ENCODE results near the gene FGG. TPM values are rescaled to one million over a fixed set of nuclear protein-coding genes. Genes with fewer than 3 reads are reported as not detected.
A peak's percentile ranks its signal among the peaks of the same experiment; 100 is the strongest.

FGG gene
- total and polyA plus RNA-seq, 2 donors (not counting 1 experiment from before 2014, with no cell fraction given), result not detected

DNA sequence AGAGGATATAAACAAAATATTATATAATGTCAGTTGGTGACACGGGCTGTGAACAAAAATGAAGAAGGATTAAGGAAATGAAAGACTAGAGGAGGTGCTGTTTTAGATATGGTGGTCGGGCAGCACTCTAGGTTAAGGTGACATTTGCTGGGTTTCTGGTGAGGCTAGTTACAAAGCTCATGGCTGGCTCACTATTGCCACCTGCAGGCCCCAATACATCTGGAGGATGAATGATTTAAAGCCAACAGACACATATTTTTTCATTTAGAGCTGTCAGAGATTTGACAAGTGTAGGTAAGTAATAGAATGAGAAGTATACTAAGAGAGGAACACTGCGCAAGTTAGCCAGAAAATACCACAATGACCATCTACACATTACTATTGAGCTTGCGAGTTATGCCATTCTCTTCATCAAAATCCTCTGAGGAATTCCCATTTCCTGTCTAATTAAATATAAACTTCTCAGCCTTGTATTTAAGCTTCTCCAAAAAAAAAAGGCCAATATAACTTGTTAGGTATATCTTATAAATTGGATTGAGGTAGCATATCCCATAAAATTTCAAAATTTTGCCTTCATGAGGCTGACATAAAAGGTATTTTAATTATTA, 6.4 kb upstream of the FGG start:
- H3K9ac ChIP-seq (ENCODE audit: insufficient read depth, low read length), result no peak overlapping the region
- no peaks in the 10 kb centered on the region for H3K36me3 ChIP-seq (ENCODE audit: control insufficient read depth, insufficient read depth, low read length)
- TF ChIP-seq, protein P1, sequence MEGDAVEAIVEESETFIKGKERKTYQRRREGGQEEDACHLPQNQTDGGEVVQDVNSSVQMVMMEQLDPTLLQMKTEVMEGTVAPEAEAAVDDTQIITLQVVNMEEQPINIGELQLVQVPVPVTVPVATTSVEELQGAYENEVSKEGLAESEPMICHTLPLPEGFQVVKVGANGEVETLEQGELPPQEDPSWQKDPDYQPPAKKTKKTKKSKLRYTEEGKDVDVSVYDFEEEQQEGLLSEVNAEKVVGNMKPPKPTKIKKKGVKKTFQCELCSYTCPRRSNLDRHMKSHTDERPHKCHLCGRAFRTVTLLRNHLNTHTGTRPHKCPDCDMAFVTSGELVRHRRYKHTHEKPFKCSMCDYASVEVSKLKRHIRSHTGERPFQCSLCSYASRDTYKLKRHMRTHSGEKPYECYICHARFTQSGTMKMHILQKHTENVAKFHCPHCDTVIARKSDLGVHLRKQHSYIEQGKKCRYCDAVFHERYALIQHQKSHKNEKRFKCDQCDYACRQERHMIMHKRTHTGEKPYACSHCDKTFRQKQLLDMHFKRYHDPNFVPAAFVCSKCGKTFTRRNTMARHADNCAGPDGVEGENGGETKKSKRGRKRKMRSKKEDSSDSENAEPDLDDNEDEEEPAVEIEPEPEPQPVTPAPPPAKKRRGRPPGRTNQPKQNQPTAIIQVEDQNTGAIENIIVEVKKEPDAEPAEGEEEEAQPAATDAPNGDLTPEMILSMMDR (conservative IDR thresholded peaks at IDR 0.05 in 1 of 2, IDR thresholded peaks at IDR 0.05 in 1 of 2; ENCODE audit: low read depth in 1 of 2, low read length in 2 of 2), result peak; percentile 70 to 86
- no peak for TF ChIP-seq EZH2 (IDR thresholded peaks at IDR 0.05; ENCODE audit: low read length, missing control alignments)
- DNase-seq (ENCODE audit: low read depth in 2 of 2), result peak; percentile 41 to 57
- no peaks in the 10 kb centered on the region for H3K9me3 ChIP-seq (ENCODE audit: control insufficient read depth, insufficient read depth, low read depth, low read length)
- no peaks in the 10 kb centered on the region for H3K27me3 ChIP-seq (ENCODE audit: control insufficient read depth, insufficient read depth, low read length)
- no peak overlapping the region for H3K27ac ChIP-seq (ENCODE audit: insufficient read depth, low read length)
- H3K4me2 ChIP-seq (ENCODE audit: extremely low read depth, insufficient read depth, low read length), result no peak overlapping the region
- no peaks in the 10 kb centered on the region for H3K4me1 ChIP-seq (ENCODE audit: control insufficient read depth, extremely low read depth, insufficient read depth, low read length)
- no peak overlapping the region for H3K4me3 ChIP-seq (replicated peaks in 1 of 4; ENCODE audit: control extremely low read depth in 1 of 4, insufficient read depth in 1 of 4, low read depth in 3 of 4, low read length in 4 of 4)
- H3K79me2 ChIP-seq (ENCODE audit: control insufficient read depth, insufficient read depth, low read length), result no peaks in the 10 kb centered on the region
- no peaks in the 10 kb centered on the region for H4K20me1 ChIP-seq (ENCODE audit: control insufficient read depth, extremely low read depth, insufficient read depth, low read length)
- H2AFZ ChIP-seq (ENCODE audit: low read length), result no peak overlapping the region

DNA sequence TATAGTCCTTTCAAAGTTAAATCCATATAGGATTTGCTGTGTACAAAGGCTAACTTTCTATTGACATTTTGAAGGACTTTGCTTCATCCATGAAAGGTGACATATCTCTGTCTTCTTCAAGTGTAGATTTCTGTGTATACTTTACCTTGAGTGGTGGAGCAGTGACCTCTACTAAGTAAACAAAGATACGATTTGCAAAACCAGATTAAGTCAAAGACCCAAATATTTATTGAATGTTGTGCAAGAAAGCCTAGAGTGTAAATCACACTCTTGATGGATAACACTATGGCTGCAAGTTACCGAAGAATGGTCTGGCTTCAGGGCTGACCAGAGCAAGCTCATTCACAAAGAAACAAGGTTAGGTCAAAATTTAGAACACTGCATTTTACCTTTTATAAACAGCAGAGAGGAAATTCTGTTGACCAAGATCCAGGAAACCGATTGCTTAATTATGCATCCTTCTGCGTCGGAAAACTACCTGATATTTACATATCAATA, 5.4 kb upstream of the FGG start:
- Histone ChIP-seq H3K27me3 (ENCODE audit: control insufficient read depth, insufficient read depth, low read length) (no peaks in the 10 kb centered on the region), H3K4me3 (replicated peaks in 1 of 4; ENCODE audit: control extremely low read depth in 1 of 4, insufficient read depth in 1 of 4, low read depth in 3 of 4, low read length in 4 of 4) (no peak overlapping the region), H3K4me2 (ENCODE audit: extremely low read depth, insufficient read depth, low read length) (no peak overlapping the region), H3K9me3 (ENCODE audit: control insufficient read depth, insufficient read depth, low read depth, low read length) (no peaks in the 10 kb centered on the region), H3K9ac (ENCODE audit: insufficient read depth, low read length) (no peak overlapping the region), H2AFZ (ENCODE audit: low read length) (no peak overlapping the region), H3K36me3 (ENCODE audit: control insufficient read depth, insufficient read depth, low read length) (no peaks in the 10 kb centered on the region), H4K20me1 (ENCODE audit: control insufficient read depth, extremely low read depth, insufficient read depth, low read length) (no peaks in the 10 kb centered on the region), H3K4me1 (ENCODE audit: control insufficient read depth, extremely low read depth, insufficient read depth, low read length) (no peaks in the 10 kb centered on the region), H3K79me2 (ENCODE audit: control insufficient read depth, insufficient read depth, low read length) (no peaks in the 10 kb centered on the region), H3K27ac (ENCODE audit: insufficient read depth, low read length) (no peak overlapping the region)
- DNase-seq (ENCODE audit: low read depth in 2 of 2), result no peak
- no peak for TF ChIP-seq EZH2 (IDR thresholded peaks at IDR 0.05; ENCODE audit: low read length, missing control alignments)
- TF ChIP-seq, protein P1 (conservative IDR thresholded peaks at IDR 0.05 in 1 of 2, IDR thresholded peaks at IDR 0.05 in 1 of 2; ENCODE audit: low read depth in 1 of 2, low read length in 2 of 2), result no peak

DNA sequence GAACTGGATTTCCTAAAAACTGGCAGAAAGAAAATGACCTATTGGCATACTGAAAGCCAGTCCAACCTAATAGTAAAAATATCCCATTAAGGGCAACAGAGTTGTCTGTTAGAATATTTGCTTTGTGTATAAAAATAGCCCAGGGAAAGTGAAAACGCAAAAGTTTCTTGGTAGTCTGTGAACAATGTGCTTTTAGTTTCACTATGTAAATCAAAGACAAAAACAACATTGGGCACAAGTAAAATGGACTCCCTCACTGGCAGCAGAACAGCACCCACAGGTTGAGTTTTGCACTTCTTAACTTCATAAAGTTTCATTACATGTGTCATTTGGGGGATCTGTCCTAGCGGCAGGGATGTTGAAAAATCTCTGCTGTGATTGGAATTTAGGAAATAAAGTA, 4.3 kb upstream of the FGG start:
- Histone ChIP-seq H3K9me3 (ENCODE audit: control insufficient read depth, insufficient read depth, low read depth, low read length) (no peaks in the 10 kb centered on the region), H4K20me1 (ENCODE audit: control insufficient read depth, extremely low read depth, insufficient read depth, low read length) (no peaks in the 10 kb centered on the region), H3K4me1 (ENCODE audit: control insufficient read depth, extremely low read depth, insufficient read depth, low read length) (no peaks in the 10 kb centered on the region), H3K4me3 (replicated peaks in 1 of 4; ENCODE audit: control extremely low read depth in 1 of 4, insufficient read depth in 1 of 4, low read depth in 3 of 4, low read length in 4 of 4) (no peak overlapping the region), H3K9ac (ENCODE audit: insufficient read depth, low read length) (no peak overlapping the region), H3K4me2 (ENCODE audit: extremely low read depth, insufficient read depth, low read length) (no peak overlapping the region), H3K27me3 (ENCODE audit: control insufficient read depth, insufficient read depth, low read length) (no peaks in the 10 kb centered on the region), H3K36me3 (ENCODE audit: control insufficient read depth, insufficient read depth, low read length) (no peaks in the 10 kb centered on the region), H3K27ac (ENCODE audit: insufficient read depth, low read length) (no peak overlapping the region), H3K79me2 (ENCODE audit: control insufficient read depth, insufficient read depth, low read length) (no peaks in the 10 kb centered on the region), H2AFZ (ENCODE audit: low read length) (no peak overlapping the region)
- no peak for DNase-seq (ENCODE audit: low read depth in 2 of 2)
- no peak for TF ChIP-seq EZH2 (IDR thresholded peaks at IDR 0.05; ENCODE audit: low read length, missing control alignments)
- TF ChIP-seq, protein P1 (conservative IDR thresholded peaks at IDR 0.05 in 1 of 2, IDR thresholded peaks at IDR 0.05 in 1 of 2; ENCODE audit: low read depth in 1 of 2, low read length in 2 of 2), result no peak

Measured in fibroblast of lung (primary cell).